Stimulated activated CD4-positive, alpha-beta T cell treated with anti-CD3 and anti-CD28 coated beads, Interleukin-4, amount 100 ng/mL, for 1 hour (primary cell): ENCODE measurements around the gene TRIM62.

ENCODE experiments used
- DNase-seq: peaks from one replicate; pipeline ENCODE4 v3.0.0-alpha.2; 2020

The TRIM62 gene

GRCh38 chr1:33097137-33097611, 84.7 kb downstream of the TRIM62 start:
- no peak for DNase-seq

GRCh38 chr1:33096363-33097005, 85.4 kb downstream of the TRIM62 start:
- DNase-seq = no peak
